RWPE1 (cell line): ENCODE results near the gene SLC39A7.

Source experiments
- CTCF ChIA-PET: fragments of 350-600 bp; sonication (Branson Sonifier 250); formaldehyde crosslinking; extraction: SDS; loops from one replicate; lab custom pipeline; 2021; lab: Yijun Ruan, JAX
- POLR2A ChIA-PET: fragments of 400-600 bp; formaldehyde crosslinking; extraction: SDS; loops from one replicate; lab custom pipeline; 2020; ENCODE audit warnings: antibody characterized with exemption; ENCODE audit not compliant: low non-redundant PET; lab: Yijun Ruan, JAX
- DNase-seq: peaks from one replicate; pipeline ENCODE4 v3.0.0; 2012; ENCODE audit warnings: low spot score
- H3K27ac ChIP-seq: fragments of 450-650 bp; 2 replicates; pipeline ENCODE4 v1.5.1; 2017
- TF ChIP-seq, protein P1 (sequence below): fragments of 450-650 bp; conservative IDR thresholded peaks from 2 replicates; pipeline ENCODE4 v1.5.1; 2017; ENCODE audit warnings: low read depth, mild to moderate bottlenecking

The SLC39A7 gene

DNA sequence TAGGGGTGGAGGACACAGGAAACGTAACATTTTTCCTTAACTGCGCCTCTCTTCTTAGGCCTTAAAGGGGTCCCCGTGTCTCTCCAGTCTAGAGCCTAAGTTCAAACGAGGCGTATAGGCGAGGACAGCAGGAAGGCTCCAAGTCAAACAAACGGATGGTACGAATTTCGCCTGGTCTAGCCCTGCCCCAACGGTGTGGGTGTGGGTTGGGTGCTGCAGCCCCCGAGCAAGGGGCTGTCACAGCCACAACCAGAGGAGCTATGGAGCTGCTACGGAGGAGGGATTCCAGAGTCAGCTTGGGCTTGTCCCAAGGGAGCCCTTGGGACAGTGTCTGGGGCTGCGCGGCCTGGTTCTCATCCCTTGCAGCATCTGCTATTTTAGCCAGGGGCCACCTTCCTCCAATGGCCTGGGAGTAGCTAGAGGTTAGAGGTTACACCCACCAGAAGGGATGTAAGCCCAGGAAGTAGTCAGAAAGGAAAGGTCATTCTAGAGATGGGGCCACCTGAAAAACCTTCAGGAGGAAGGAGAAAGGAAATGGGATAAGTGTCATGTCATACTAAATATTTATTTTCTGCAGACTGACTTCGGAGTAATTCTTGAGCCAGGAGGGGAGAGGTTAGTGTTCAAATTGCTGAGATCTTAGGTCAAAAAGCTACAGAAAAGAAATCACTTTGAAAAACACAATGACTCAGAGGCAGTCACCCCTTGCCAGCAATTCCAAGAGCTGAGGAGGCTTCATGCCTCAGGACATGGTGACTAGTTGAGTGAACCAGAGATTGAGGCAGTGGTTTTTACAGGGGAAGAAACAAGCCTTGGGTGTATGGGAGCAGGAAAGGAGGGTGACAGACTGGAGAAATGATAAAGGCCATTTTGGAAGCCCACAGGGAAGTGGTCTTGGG is 49.3 kb downstream of the SLC39A7 start:
- H3K27ac ChIP-seq: peak overlapping the region; percentile 99
- DNase-seq: peak; percentile 55
- TF ChIP-seq, protein P1, sequence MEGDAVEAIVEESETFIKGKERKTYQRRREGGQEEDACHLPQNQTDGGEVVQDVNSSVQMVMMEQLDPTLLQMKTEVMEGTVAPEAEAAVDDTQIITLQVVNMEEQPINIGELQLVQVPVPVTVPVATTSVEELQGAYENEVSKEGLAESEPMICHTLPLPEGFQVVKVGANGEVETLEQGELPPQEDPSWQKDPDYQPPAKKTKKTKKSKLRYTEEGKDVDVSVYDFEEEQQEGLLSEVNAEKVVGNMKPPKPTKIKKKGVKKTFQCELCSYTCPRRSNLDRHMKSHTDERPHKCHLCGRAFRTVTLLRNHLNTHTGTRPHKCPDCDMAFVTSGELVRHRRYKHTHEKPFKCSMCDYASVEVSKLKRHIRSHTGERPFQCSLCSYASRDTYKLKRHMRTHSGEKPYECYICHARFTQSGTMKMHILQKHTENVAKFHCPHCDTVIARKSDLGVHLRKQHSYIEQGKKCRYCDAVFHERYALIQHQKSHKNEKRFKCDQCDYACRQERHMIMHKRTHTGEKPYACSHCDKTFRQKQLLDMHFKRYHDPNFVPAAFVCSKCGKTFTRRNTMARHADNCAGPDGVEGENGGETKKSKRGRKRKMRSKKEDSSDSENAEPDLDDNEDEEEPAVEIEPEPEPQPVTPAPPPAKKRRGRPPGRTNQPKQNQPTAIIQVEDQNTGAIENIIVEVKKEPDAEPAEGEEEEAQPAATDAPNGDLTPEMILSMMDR: no peak
- CTCF ChIA-PET: interaction anchor here (1.9 to 2.0 kb wide), 2 partner anchors 11 to 88 kb away, joined by 9 to 15 read pairs; no protein-coding TSS in a partner anchor
- POLR2A ChIA-PET: interaction anchor here (0.7 to 1.8 kb wide), 3 partner anchors 22 to 278 kb away, joined by 3 to 8 read pairs (median 4); partner anchors contain the start of genes RPS18 and VPS52

DNA sequence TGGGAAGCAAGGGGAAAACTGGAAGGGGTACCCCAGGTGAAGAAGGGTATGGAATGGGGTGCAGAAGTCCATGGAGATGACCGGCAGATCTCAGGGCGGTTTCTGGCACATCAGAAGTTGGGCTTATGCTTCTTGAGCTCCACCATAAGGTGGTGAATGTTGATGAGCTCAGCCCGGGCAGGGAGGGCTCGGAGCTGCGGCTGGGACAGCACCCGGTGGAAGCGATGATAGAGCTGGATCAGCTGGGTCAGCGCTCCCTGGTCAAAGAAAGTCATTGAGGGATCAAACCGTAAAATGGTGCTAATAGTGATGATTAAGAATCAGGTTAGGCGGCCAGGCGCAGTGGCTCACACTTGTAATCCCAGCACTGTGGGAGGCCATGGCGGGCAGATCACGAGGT is 50.1 kb downstream of the SLC39A7 start:
- TF ChIP-seq, protein P1: no peak
- CTCF ChIA-PET: no interaction called here

DNA sequence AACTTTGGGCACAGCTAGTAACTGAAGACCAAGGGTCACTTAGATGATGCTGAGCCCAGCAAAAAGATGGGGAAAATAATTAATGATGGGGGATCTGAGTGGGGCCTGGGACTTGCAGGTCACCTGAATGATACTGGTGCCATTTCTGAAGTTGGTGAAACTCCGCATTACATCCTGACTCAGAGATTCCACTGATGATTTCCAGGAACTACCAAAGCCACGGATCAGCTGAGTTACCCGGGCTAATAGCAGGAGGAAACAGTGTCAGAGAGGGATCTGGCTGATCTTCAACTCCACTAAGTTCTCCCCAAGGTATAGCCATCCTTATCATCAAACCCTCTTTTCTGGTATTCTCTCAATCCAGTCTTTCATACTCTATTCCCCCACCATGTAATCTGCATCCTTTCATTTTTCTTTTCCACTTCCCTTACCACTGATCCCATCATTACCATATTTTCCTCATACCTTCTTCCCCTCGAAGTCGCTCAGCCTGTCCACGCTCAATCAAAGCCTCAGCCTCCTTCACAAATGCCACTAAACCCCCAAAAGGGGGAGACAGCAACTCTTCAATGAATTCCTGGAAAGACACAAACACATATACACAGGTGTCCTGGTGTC is 50.8 kb downstream of the SLC39A7 start:
- ChIA-PET CTCF (interaction anchor here (0.7 kb wide), 1 partner anchor 345 kb away, joined by 3 read pairs; no protein-coding TSS in a partner anchor), POLR2A (no interaction called here)
- TF ChIP-seq, protein P1: no peak
- peak overlapping the region; percentile 99 for H3K27ac ChIP-seq
- no peak for DNase-seq

More for the DNA sequence above, 50.1 kb downstream of the SLC39A7 start:
- peak overlapping the region; percentile 99 for H3K27ac ChIP-seq
- no peak for DNase-seq
- POLR2A ChIA-PET: interaction anchor here (1.8 kb wide), 1 partner anchor 279 kb away, joined by 8 read pairs; no protein-coding TSS in a partner anchor

DNA sequence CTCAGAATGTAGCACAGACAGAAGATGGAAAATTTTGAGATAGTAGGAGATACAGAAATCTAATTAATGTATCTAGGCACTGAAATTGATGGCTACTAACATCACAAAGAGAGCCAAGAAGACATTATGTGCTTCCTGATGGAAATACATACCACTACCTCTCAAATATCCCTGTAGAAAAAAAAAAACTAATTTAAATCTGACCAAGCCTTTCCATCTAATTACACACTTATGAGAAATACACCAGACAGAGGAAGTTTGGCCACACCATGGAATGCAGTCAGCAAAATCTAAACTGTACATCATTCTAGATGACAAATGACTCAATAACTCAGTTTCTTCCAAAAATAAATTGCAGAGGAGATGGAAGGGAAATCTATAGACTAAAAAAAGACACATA is 52.1 kb downstream of the SLC39A7 start:
- ChIA-PET CTCF (no interaction called here), POLR2A (no interaction called here)
- DNase-seq: no peak
- TF ChIP-seq, protein P1: no peak
- no peak overlapping the region for H3K27ac ChIP-seq
